ENCODE measurements around the gene LDLRAD3. TPM values are rescaled to one million over a fixed set of nuclear protein-coding genes. Genes with fewer than 3 reads are reported as not detected.

LDLRAD3 gene
- total RNA-seq, 1 donor from 2014 or later = 39.1 TPM

GRCh38 chr11:36147491-36147890 is 203.6 kb downstream of the LDLRAD3 start:
- H3K9me3 Mint-ChIP-seq = peaks cover 3% of the 10 kb centered on the region
- TF ChIP-seq, protein P1, sequence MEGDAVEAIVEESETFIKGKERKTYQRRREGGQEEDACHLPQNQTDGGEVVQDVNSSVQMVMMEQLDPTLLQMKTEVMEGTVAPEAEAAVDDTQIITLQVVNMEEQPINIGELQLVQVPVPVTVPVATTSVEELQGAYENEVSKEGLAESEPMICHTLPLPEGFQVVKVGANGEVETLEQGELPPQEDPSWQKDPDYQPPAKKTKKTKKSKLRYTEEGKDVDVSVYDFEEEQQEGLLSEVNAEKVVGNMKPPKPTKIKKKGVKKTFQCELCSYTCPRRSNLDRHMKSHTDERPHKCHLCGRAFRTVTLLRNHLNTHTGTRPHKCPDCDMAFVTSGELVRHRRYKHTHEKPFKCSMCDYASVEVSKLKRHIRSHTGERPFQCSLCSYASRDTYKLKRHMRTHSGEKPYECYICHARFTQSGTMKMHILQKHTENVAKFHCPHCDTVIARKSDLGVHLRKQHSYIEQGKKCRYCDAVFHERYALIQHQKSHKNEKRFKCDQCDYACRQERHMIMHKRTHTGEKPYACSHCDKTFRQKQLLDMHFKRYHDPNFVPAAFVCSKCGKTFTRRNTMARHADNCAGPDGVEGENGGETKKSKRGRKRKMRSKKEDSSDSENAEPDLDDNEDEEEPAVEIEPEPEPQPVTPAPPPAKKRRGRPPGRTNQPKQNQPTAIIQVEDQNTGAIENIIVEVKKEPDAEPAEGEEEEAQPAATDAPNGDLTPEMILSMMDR (IDR thresholded peaks at IDR 0.05; ENCODE audit: unreplicated experiment) = no peak
- H3K27me3 Mint-ChIP-seq (ENCODE audit: low read depth) = no peaks in the 10 kb centered on the region
- no peak overlapping the region for H3K4me3 Mint-ChIP-seq
- DNase-seq (ENCODE audit: low spot score in 2 of 2, unreplicated experiment in 2 of 2) = no peak
- H3K27ac Mint-ChIP-seq = no peak overlapping the region
- H3K36me3 Mint-ChIP-seq = peaks cover 5% of the 10 kb centered on the region
- H3K4me1 Mint-ChIP-seq = peaks cover 29% of the 10 kb centered on the region

GRCh38 chr11:36148701-36149100 is 204.8 kb downstream of the LDLRAD3 start:
- H3K4me1 Mint-ChIP-seq = peaks cover 37% of the 10 kb centered on the region
- no peak for DNase-seq (ENCODE audit: low spot score in 2 of 2, unreplicated experiment in 2 of 2)
- TF ChIP-seq, protein P1 (IDR thresholded peaks at IDR 0.05; ENCODE audit: unreplicated experiment) = no peak
- H3K9me3 Mint-ChIP-seq = peaks cover 3% of the 10 kb centered on the region
- H3K36me3 Mint-ChIP-seq = peaks cover 5% of the 10 kb centered on the region
- no peak overlapping the region for H3K4me3 Mint-ChIP-seq
- no peaks in the 10 kb centered on the region for H3K27me3 Mint-ChIP-seq (ENCODE audit: low read depth)
- H3K27ac Mint-ChIP-seq = peak overlapping the region; percentile 94

- no peak for DNase-seq (ENCODE audit: low spot score in 2 of 2, unreplicated experiment in 2 of 2)
- Mint-ChIP-seq H3K27ac (peak overlapping the region; percentile 94), H3K9me3 (peaks cover 3% of the 10 kb centered on the region), H3K4me3 (no peak overlapping the region), H3K4me1 (peaks cover 46% of the 10 kb centered on the region), H3K36me3 (peaks cover 5% of the 10 kb centered on the region), H3K27me3 (ENCODE audit: low read depth) (no peaks in the 10 kb centered on the region)
- TF ChIP-seq, protein P1 (IDR thresholded peaks at IDR 0.05; ENCODE audit: unreplicated experiment) = peak; percentile 31
Measured at GRCh38 chr11:36149538-36150242, 205.8 kb downstream of the LDLRAD3 start.

- TF ChIP-seq, protein P1 (IDR thresholded peaks at IDR 0.05; ENCODE audit: unreplicated experiment) = no peak
- Mint-ChIP-seq H3K9me3 (peaks cover 3% of the 10 kb centered on the region), H3K4me3 (no peak overlapping the region), H3K4me1 (peaks cover 57% of the 10 kb centered on the region), H3K27me3 (ENCODE audit: low read depth) (no peaks in the 10 kb centered on the region), H3K27ac (peak overlapping the region; percentile 86), H3K36me3 (peaks cover 5% of the 10 kb centered on the region)
- no peak for DNase-seq (ENCODE audit: low spot score in 2 of 2, unreplicated experiment in 2 of 2)
Measured at GRCh38 chr11:36150986-36151385, 207.1 kb downstream of the LDLRAD3 start.

DNA sequence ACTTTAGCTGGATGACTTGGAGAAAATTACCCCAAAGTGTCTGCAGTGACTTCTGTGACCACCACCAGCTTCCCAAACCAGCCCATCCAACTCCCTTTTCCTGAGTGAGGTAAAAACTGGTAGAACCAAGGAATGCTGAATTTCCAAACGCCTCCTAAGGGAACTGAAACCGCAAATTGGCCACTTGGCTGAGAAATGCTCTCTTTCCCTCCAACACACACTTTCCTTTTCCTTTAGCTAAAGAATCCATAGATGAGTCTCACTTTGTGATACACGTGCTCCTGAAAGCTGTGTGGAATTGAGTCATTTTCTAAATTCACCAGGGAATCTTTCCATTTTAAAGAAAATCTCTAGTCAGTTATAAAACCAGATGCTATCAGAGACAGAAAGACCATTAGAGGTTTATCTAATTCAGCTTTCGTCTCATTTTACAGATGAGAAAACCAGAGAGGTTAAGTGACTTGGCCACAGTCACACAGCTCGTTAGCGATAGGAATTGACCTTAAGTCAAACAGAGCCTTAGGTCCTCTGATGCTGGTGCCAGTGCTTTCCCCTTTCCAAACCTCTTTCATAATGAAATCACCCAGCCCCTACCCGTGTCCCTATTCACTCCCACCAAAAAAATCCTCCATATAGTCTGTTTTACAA is 208.2 kb downstream of the LDLRAD3 start:
- Mint-ChIP-seq H3K36me3 (peaks cover 2% of the 10 kb centered on the region), H3K27ac (peak overlapping the region; percentile 87), H3K27me3 (ENCODE audit: low read depth) (no peaks in the 10 kb centered on the region), H3K4me1 (peaks cover 64% of the 10 kb centered on the region), H3K9me3 (no peaks in the 10 kb centered on the region), H3K4me3 (no peak overlapping the region)
- no peak for DNase-seq (ENCODE audit: low spot score in 2 of 2, unreplicated experiment in 2 of 2)
- TF ChIP-seq, protein P1 (IDR thresholded peaks at IDR 0.05; ENCODE audit: unreplicated experiment) = no peak
